GM19438 (cell line): ENCODE measurements around the gene CD36.

Source experiments
- ATAC-seq: cut with Tn5 transposase; IDR thresholded peaks from one replicate; pipeline ENCODE4 v1.9.1; 2021; ENCODE audit warnings: low read depth; ENCODE audit not compliant: unreplicated experiment

The CD36 gene

DNA sequence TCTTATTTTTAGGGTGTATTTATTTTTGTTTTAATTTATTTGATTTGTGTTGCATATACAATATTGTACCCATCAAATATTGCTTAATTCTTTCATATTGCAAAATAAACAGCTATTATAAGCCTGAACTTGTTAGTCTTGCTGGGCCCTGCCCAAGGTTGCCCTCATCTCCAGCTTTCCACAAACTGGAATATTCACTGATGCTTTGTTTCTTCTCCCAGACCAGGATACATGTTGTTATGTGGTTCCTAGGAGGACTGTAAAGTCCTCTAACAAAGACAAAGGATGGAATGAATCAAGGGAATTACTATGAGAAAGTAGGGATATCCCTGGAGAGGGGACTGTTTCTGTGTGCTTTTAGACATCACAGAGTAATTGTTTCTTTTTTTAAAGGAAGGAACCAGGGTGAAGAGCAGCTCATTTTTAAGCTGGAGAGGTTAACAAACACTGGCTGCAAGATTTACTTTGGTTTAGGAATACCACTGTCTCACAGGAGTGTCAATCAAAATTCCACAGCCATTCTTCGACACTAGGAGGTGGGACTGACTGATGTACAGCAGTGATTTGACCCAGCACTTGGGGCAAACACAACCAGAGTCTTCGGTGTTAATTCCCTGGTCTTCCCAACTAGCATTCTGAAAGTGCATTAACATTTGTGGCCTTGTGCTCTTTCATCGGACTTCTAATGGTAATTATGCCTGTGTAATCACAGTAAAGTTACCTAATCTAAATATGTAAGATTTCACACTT is 14.8 kb upstream of the CD36 start:
- no peak for ATAC-seq

DNA sequence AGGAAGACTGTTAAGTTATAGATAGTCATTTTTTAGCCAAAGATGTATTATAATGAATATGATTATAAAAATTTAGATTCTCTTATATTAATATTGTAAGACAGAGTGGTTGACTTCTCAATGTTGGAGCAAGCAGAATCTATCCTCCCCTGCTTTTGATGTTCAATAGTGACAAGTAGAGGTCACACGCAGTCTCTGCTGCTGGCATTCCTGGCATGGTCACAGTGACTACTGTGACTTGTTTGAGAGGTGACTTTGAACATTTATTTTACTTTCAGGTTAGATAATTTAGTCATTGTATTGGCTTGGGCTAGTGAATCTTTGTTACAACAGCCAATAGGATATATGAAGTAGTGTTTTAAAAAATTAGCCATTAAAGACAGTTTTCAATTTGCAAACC is 13.7 kb upstream of the CD36 start:
- ATAC-seq, result no peak

DNA sequence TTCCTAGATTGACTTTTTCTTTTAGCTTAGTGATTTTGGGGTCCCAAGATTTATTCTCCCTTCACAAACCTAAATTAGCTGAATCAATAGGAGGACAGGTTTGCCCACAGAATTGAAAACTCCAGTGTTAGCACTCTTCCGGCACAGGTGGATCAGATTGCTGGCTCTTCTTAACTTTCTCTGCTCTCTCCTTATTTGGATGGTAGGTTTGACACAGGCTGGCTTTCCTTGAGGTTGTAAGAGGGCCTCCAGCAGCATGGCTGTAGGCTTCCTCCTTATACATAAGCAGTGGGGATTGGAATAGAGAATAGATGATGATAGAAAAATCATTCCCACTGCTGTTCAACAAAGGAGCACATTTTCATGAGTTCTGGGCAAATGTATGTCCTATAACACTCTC is 9.4 kb upstream of the CD36 start:
- no peak for ATAC-seq

DNA sequence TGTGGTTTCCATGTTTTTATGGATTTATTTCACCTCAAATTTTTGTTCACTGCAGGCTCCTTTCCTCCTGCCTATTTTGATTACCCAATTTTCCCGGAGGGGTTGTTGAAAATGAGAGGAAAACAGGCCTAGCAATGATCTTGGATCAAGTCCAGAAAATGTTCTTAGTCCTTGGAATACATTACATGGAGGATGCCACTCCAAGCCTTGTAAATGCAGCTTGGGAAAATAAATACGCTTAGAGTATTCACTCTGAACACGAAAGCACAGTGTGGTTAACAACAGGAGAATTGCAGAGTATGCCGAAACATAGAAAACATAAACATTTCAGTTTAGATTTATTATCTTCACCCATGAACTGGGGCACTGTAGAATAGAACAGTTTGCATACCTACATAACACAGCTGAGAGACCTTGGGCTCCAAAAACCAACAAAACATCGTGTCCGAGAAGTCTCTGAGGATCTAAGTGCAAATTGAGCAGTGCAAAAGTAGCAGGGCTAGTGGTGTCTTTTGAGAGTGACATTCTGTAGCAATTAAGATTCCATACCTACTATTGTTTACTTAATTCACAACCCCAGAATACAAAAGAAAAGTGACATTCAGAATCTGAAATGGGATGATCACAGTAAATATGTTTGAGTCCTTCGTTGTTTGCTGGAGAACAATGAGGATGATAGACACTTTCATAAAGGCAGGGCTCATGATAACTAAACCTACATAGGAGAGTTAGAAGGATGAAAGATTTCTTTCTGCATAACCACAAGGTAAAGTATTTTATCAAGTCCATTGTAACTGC is 7.6 kb upstream of the CD36 start:
- ATAC-seq, result no peak

DNA sequence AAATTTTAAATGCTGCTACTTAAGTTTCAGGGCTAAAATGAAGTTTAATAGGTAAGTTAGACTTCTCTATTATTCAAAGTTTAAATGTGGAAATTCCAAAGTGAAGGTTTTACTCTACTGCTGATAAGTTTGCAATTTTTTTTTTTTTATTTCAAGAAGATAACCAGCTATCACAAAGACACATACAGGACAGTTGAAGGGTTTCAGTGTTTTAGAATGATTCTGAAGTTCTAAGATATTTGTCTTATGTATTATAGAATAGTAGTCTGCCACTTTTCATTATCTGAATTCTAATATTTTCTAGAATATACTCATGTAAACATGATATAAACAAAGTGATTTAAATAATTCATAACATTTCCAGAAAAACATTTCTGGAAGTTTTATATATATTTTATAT is 7.0 kb upstream of the CD36 start:
- no peak for ATAC-seq

DNA sequence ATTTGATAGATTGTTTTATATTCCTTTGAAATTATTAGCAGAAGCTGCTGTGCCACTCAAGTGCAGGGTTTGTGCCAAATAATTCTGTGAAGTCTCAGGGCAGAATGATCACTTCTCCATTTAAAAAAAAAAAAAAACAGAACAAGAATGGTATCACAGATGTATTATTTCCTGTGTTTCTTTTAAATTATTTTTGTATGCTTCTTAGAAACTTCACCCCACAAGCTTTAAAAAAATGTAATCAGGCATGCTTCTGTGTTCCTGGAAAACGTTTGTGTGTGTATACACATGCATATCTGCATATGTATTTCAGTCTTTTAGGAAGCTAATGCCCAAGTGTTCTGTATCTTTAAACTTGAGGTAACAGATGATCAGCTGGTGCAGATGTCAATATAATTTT is 6.3 kb upstream of the CD36 start:
- no peak for ATAC-seq

DNA sequence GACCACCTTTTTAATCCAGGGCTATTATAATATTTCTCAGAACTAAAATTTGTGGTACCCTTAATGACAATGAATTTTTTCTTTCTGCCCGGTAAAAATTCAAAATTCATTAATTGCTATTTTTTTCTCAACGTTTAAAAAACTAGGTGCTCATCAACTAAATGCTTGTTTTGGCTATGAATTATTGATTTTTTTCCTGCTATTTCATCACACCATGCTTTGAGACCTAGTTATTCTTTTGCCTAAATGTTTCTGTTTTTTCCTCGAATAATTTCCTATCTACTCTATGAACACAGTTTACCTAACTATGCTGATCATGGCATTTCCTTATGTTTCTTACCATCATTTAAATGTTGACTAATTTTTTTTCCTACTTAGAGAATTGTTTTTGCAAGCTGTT is 5.6 kb upstream of the CD36 start:
- no peak for ATAC-seq

DNA sequence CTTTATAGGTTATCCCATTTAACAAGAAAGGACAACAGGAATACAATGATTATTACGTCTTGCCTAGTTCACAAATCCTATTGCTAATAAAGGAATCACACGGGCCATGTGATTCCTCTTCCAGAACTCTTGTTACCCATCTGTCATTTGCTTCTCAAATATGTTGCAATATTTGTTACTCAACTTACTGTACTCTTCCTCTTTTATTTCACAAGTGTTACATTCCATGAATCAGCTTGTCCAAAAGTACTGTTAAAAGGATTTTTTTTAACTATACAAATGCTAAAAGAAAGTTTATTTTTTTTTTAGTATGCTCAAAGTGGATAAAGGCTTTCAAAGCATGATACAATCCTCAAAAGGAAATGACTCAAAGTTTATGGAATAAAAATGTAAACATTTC is 3.9 kb upstream of the CD36 start:
- ATAC-seq, result no peak

DNA sequence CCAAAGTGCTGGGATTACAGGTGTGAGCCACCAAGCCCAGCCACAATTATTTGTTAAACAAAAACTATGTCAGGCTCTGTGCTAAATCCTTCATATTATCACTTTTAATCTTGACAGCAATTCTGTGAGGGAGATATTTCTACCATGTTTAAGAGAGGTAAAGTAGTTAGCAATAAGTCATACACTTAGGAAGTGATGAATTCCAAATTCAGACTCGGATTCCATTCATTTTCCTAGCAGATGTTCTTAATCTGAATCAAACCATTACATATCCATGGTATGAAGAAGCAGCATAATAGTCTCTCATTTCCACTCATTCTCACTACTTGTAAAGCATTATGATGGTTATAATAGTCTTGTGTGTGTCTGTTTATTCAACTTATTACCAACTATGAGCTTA is 2.9 kb upstream of the CD36 start:
- no peak for ATAC-seq

DNA sequence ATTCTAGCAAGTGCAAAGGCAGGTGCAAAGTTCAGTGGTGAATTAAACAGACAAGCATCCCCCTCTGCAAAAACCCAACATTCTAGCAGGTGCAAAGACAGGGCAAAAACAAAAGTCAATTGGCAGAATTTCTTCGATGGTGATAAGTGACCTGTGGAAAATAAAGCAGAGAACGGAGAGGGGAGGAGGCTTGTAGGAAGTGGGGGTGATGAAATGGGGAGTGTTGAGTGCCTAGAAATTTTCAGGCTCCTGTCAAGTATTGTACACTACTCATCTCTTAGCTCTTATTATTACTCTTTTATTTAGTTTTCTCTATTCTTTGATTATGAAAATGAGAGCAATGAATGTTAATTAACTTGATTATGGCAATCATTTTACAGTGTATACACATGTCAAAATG is 2.4 kb upstream of the CD36 start:
- no peak for ATAC-seq

DNA sequence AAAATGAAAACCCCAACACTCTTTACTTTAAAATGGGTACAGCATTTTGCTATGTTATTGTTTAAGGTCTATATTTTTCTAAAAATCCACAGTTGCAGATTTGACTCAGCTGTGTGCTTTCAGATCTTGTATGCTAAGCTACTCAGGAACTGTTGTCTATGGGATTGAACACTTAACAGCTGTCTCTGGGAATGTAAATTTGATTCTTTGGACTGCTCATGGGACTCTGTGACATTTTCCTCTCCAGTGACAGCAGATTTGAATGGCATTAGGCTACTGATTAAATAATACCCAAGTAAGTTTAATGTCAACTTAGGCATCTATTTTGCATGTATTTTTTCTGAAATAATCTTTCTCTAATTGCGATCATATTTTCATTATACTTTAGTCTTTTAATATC is 1.7 kb upstream of the CD36 start:
- ATAC-seq, result no peak

DNA sequence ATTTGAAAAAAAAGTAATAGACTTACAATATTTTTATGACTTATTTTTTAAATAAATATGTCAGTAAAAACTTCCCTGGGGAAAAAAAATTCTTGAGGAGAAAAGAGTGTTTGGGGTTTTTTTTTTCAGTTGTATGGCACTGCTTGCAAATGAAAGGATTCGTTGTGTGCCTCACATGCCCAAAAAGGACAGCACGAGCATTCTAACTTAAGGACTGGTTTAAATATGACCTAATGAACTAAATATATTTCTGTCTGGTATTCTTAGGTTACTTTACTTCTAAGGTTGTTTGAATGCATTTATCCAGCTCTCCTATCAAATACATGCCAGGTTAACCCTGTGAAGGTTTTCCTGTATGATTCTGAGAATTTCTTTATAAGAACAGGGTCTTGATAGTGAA is 988 bp upstream of the CD36 start:
- no peak for ATAC-seq

DNA sequence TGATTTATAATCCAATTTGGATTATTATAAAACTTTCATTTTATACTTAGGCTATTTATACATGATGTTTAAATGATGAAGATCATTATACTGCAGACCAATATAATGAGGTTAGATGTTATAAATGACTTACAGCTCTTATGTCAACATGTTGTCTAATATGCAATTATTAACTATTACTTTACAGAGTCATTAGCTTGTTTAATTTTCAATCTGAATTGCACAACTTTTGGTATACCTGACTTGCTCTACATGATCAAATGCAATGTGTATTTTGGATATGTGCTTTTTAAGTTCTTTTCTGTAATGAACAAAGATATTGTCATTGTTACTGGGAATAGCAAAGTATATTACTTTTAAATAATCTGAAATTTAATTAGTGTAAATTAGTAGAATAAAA is 569 bp downstream of the CD36 start:
- no peak for ATAC-seq

DNA sequence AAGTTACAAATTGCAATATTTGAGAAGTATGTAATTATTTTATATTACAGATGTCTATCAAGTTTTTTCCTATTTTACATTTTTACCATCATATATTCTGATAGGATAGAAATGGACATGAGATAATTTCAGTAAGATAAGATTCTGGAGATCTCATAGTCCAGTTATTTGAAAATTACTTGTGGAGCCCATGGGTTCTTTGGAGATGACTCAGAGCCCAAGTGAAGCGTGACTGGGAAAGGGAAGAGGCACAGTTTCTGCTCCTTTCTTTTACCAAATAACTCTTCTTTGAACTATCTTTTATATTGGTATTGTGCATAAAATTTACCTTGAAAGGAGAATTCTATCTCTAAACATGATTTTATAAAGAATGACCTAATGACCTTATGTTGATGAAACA is 2.4 kb downstream of the CD36 start:
- no peak for ATAC-seq

DNA sequence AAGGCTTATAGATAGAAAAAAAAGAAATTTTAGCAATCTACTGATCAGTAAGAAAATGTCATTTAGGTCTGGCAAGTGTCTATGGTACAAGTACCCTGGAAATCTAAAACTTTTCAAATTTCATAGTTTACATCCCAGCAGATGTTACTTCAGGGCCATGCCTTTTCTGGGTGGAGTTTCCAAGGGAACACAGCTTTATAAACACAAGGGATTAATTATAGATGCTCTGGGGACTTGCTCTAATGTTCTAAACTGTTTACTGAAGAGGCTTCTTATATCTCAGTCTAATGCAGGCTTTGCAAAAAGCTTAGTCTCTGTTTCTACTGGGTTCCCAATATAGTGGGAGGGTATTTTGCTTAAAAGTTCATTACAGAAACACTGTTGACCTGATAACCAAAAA is 3.1 kb downstream of the CD36 start:
- ATAC-seq, result no peak

DNA sequence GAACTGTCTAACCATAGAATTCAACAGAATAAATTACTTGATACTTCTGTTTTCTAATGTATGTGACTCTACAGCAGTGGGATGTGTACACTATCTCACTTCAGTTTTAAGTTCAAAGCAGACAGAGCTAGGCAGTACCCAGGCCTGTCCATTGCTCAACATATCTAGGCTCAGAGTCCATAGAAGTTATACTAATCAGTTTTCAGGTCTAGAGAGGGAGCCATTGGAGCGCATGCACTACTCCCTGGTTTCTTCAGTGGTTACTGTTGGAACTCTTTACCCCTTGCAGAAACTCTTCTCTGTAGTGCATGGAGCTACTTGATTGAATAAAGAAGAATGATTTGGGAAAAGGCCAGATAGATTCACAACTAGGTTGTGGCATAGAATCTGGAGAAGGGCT is 4.4 kb downstream of the CD36 start:
- no peak for ATAC-seq

DNA sequence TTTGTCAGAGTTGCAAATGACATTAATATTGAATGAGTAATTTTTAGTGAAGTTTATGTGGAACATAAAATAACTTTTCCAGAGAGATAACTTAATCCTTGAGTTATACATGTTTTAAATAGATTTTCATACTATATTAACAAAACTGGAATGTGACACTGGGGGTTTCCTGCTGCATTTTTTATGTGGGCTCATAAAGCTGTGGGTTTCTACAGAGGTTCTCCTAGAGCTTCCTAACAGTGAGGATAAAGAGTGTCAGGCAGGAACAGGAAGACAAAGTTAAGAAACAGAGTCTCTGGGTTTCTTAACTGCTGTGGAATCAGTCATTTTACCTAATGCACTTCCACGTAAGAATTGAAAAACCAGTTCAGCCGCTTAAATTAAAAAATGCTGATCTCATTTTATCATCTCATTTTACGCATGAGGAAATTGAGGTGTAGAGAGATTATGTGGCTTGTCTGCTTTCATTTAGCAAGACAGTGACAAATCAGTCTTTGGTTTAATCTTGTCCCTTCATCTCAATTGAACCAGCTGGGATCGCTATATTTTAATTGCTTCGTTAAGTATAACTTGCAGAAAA is 5.0 kb downstream of the CD36 start:
- ATAC-seq, result no peak

DNA sequence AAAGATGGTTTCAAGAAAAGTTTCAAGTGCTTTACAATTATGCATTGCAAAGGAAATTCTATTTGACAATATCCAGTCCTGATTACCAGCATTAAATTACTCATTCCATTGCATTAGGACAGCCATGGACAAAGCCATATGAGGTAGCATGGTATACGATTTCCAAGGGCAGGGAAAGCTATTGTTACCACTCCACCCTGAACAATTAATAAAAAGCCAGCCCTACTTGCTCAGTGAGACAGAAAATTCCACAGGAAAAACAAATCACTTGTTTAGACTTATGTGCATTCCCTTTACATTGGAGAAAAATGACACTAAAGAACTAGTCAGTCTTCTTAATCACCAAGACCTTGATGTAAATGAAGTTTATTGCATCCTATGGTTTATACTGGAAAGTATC is 5.6 kb downstream of the CD36 start:
- no peak for ATAC-seq

DNA sequence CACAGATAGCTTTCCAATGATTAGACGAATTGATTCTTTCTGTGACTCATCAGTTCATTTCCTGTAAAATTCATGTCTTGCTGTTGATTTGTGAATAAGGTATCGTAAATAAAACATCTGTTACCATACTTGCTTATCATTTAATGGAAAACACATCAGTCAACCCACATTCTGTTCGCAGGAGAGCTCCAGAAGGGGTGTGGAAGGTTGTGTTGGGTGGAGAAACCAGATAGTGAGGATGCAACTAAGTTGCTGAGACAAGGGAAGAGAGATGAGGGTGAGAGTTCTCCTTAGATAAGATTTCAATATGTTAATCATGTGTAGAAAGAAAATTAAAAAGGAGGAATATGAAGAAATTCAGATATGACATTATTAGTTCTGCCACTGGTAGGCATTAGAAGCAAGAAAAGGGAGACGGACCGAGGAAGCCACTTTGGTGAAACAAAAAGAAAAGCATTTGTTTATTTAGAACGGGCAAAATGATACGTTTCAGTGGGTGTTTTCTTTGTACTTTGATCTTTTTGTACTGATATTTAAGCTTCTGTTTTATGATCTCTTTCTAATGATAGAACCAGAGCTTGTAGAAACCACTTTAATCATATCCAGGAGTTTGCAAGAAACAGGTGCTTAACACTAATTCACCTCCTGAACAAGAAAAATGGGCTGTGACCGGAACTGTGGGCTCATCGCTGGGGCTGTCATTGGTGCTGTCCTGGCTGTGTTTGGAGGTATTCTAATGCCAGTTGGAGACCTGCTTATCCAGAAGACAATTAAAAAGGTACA is 7.8 kb downstream of the CD36 start:
- no peak for ATAC-seq

DNA sequence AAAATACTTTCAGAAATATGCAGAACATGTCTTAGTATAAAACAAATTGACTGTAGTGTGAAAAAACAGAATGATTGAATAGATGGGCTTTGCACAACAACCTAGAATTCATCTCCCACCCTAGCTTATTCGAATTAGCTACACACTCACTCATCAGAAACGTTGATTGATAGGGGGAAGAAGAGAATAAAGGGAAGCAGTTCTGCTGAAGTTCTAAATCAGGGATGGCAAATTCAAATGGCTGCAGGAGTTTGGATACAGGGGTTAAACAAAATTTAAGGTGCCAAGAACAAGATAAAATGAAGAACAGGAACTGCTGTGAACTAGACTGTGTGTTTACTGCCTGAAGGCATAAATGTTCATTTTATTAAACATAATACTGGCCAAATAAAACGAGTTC is 9.0 kb downstream of the CD36 start:
- ATAC-seq, result no peak

DNA sequence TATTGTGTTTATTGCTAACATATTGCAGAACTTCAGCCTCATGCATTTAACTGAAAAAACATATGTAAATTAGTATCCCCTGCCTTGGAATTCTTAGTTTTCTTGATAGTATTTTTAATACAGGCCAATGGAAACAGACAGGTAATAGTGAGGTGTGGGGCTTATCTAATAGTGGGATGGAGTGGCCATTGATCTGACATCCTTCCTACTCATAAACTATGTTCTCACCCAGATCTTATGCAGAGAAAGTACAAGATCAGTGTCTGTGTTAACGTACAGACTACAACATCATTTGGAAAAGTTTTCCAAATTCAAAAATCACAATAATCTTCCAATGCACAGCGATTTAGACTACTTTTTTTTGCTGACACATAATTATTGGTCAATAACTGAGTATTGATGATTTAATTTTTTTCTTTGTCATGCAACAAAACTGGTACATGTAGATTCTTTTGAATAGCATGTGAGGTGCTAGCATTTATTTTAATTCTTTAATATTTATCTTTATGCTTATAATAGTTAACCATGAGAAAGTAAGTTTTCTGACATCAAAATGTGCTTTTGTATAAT is 9.7 kb downstream of the CD36 start:
- no peak for ATAC-seq
